GM19467 (cell line): ENCODE data around the gene WDSUB1.

Experiments
- ATAC-seq: cut with Tn5 transposase; IDR thresholded peaks from one replicate; pipeline ENCODE4 v1.9.1; 2021; ENCODE audit warnings: mild to moderate bottlenecking, moderate library complexity; ENCODE audit not compliant: unreplicated experiment

The WDSUB1 gene

GRCh38 chr2:159266554-159266953 lies 19.9 kb downstream of the WDSUB1 start:
- ATAC-seq = no peak

GRCh38 chr2:159265171-159265576 lies 21.3 kb downstream of the WDSUB1 start:
- no peak for ATAC-seq

DNA sequence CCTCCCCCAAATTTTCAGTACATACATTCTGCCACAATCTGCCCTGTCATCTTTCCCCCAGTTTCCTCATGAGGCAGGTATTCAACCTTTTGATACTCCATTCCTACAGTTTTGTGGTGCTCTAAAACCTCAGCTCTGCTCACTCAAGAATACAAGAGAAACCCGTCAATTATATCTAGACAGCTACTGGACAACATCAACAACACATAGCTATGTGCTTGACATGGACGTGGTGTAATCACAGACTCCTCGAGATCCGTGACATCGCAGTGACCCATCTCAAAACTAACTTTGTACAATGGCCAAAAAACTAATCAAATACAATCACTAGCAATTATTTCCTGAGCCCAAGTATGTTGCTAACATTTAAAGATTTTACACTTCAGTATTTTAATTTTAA lies 23.6 kb downstream of the WDSUB1 start:
- ATAC-seq = no peak

DNA sequence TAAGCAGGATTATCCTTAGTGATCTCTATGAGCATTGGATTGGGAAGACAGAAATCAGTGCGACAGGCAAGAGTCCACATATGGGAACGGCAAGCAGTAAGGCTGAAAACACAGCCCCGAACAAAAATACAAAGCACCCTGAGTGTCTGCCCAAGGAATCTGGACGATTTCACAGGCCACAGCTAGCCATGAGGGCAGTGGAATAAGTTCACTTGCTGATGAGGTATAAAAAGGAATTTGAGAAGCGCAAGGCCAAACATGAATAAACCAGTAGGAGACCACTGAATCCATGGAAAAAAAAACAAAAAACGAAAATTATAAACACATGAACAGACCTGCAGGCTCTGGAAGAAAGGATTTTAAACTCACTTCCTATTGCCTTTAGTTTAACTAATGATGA lies 24.3 kb downstream of the WDSUB1 start:
- ATAC-seq = no peak

DNA sequence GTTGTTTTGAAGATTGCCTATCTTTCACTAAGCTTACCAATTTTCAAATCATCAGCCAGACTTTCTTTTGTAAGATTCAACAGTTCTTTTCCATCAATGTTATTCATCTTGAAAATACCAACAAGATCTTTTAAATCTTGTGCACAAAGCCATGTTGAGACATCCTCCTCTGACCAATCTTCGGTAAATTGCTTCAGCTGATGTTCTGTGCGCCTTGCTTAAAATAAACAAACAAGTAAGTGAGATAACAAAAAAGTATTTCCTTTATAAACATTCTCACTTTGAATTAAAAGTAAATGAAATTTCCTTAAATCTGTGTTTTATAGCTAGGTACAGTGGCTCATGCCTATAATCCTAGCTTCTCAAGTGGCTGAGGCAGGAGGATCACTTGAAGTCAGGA lies 30.3 kb downstream of the WDSUB1 start:
- ATAC-seq = no peak

GRCh38 chr2:159252905-159253304 lies 33.6 kb downstream of the WDSUB1 start:
- ATAC-seq = no peak

GRCh38 chr2:159251296-159252173 lies 35.0 kb downstream of the WDSUB1 start:
- no peak for ATAC-seq

- no peak for ATAC-seq
Observed at GRCh38 chr2:159249990-159250715, 36.4 kb downstream of the WDSUB1 start.

- no peak for ATAC-seq
Observed at GRCh38 chr2:159246325-159246988, 40.0 kb downstream of the WDSUB1 start.

- ATAC-seq = no peak
Observed at GRCh38 chr2:159243529-159243928, 43.0 kb downstream of the WDSUB1 start.

DNA sequence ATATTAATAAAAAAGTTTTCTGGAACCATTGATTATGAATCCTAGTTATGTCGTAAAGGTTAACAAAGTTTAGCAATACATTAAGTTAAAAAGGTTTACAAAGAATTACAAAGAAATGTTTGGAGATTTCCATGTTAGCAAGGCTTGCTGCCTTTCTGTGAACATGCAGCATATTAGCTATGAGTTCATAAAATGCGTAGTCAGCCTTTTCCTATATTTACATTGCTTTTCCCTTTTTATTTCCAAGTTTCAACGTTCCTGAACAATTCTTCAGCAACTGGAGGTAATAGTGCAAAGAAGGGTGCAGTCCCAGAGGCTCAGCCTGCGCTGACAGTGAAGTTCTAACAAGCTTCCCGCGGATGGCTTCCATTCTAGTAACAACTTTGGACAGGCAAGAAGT lies 51.6 kb downstream of the WDSUB1 start:
- ATAC-seq = no peak

- ATAC-seq = no peak
Observed at GRCh38 chr2:159232456-159233170, 53.9 kb downstream of the WDSUB1 start.

- ATAC-seq = no peak
Observed at GRCh38 chr2:159230145-159230877, 56.2 kb downstream of the WDSUB1 start.

GRCh38 chr2:159229476-159230144 lies 56.9 kb downstream of the WDSUB1 start:
- no peak for ATAC-seq

DNA sequence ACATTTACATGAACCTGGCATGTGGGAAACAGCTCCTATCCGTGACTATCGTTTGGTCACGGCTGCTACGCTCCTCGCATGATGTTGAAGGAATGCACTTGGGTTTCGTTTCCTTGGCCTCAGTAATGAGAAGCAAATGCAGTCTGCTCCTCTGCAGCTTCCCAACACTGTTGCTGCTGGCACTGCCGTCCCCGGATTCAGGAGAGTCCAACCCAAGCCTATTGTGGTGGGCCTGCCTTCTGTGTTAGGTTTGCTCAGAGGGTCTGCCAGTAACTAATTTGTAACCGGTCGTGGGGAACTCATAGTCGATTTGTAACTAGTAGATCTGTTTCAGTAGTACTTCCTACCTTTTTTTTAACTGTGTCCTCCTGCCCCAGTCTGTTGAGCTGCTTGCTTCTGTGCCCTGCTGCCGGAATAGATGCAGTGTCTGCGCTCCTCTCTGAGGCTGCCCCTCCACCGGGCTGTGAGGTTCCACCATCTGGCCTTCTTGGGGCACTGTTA lies 58.4 kb downstream of the WDSUB1 start:
- ATAC-seq = no peak

DNA sequence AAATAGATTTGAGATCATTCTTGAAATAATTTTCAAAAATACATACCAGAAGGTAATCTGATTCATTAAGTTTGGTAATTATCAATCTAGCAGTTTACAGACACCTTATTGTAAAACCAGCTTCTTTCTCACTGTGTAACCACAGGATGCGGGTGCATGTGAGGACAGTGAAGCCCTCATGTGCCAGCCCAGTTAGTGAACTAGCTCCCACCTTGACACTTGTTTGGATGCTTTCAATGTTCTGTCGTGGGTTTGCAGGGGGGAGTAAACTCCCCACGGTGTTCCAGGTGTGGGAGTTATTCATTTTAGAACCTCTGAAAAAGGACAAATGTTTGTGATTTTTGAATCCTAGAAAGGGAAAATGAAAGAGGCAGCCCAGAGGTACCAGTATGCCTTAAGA lies 59.0 kb downstream of the WDSUB1 start:
- no peak for ATAC-seq

GRCh38 chr2:159226608-159227385 lies 59.7 kb downstream of the WDSUB1 start:
- no peak for ATAC-seq

GRCh38 chr2:159226059-159226461 lies 60.4 kb downstream of the WDSUB1 start:
- no peak for ATAC-seq
